ENCODE data around the gene SPINK7. TPM values are rescaled to one million over a fixed set of nuclear protein-coding genes. Genes with fewer than 3 reads are reported as not detected.

The SPINK7 gene
- total and polyA plus RNA-seq, 2 donors (not counting 1 experiment from before 2014, with no cell fraction given), result not detected

DNA sequence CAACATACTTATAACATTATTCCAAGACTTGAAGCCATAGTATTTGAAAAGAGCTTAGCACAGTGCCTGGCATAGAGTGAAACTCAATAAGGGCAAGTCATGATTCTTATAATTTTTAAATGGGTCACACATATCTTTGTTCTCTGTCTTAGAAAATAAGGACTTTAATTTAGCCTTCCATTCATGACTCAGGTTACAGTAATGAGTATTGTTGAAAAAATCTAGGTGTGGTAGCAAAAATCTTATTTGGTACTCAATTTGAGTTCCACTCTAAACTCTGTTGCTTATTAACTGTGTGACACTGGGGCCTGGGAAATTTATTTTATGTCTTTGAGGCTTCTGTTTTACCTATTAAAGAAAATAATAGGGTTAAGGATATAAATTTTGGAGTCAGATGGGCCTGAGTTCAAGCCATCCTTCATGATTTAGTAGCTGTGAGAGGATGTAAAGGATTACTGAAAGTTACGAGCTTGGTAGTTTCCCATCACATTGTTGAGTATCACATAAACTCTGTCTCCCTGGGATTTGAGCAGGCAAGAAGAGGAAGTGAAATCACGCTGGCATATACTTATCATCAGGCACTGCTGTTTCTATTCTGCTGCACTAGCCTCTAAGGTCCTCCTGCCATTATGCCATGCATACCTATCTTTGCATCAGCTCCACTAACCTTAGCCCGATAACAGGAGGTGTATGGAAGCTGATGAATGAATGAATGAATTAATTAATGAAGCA lies 24.6 kb downstream of the SPINK7 start:
- Histone ChIP-seq H4K20me1 (ENCODE audit: control insufficient read depth, insufficient read depth, low read length, poor library complexity, severe bottlenecking) (no peaks in the 10 kb centered on the region), H3K79me2 (ENCODE audit: control insufficient read depth, insufficient read depth, low read length) (no peaks in the 10 kb centered on the region), H3K27ac (ENCODE audit: low read length in 2 of 2) (no peak overlapping the region), H3K27me3 (replicated peaks in 1 of 4; ENCODE audit: control extremely low read depth in 1 of 4, control insufficient read depth in 3 of 4, insufficient read depth in 4 of 4, low read length in 3 of 4) (no peaks in the 10 kb centered on the region), H3K4me1 (ENCODE audit: control insufficient read depth in 2 of 2, insufficient read depth in 2 of 2, low read length in 2 of 2) (no peaks in the 10 kb centered on the region), H3K9me3 (ENCODE audit: control extremely low read depth in 1 of 3, control insufficient read depth in 2 of 3, insufficient read depth in 1 of 3, low read length in 2 of 3) (no peaks in the 10 kb centered on the region), H3K4me3 (ENCODE audit: control extremely low read depth in 1 of 5, extremely low read depth in 1 of 5, insufficient read depth in 1 of 5, low read depth in 2 of 5, low read length in 4 of 5) (no peak overlapping the region), H3K36me3 (replicated peaks in 1 of 2; ENCODE audit: control extremely low read depth in 1 of 2, control insufficient read depth in 1 of 2, extremely low read depth in 1 of 2, insufficient read depth in 2 of 2, low read length in 1 of 2) (no peaks in the 10 kb centered on the region), H3K4me2 (replicated peaks; ENCODE audit: low read depth, low read length, poor library complexity, severe bottlenecking) (no peak overlapping the region), H2AFZ (ENCODE audit: insufficient read depth, low read depth, low read length, poor library complexity, severe bottlenecking) (no peak overlapping the region), H3K9ac (ENCODE audit: low read length) (no peak overlapping the region)
- H3K27me3 Mint-ChIP-seq, result peaks cover 4% of the 10 kb centered on the region
- intact Hi-C loops (cut with micrococcal nuclease), result no loop called here
- DNase-seq, result peak; percentile 7
- H3K4me1 Mint-ChIP-seq, result no peaks in the 10 kb centered on the region
- WGBS (ENCODE audit: insufficient coverage), result 60% methylated on average over 1 of the region's 3 CpGs
- ChIA-PET CTCF (no interaction called here), POLR2A (no interaction called here)
- peak; percentile 14 for ATAC-seq (ENCODE audit: low read depth)
- TF ChIP-seq EZH2 (IDR thresholded peaks at IDR 0.05; ENCODE audit: borderline replicate concordance, insufficient read depth, low read depth, low read length, poor library complexity, severe bottlenecking), result no peak
- TF ChIP-seq, protein P1, sequence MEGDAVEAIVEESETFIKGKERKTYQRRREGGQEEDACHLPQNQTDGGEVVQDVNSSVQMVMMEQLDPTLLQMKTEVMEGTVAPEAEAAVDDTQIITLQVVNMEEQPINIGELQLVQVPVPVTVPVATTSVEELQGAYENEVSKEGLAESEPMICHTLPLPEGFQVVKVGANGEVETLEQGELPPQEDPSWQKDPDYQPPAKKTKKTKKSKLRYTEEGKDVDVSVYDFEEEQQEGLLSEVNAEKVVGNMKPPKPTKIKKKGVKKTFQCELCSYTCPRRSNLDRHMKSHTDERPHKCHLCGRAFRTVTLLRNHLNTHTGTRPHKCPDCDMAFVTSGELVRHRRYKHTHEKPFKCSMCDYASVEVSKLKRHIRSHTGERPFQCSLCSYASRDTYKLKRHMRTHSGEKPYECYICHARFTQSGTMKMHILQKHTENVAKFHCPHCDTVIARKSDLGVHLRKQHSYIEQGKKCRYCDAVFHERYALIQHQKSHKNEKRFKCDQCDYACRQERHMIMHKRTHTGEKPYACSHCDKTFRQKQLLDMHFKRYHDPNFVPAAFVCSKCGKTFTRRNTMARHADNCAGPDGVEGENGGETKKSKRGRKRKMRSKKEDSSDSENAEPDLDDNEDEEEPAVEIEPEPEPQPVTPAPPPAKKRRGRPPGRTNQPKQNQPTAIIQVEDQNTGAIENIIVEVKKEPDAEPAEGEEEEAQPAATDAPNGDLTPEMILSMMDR (IDR thresholded peaks at IDR 0.05), result no peak
- H3K4me3 Mint-ChIP-seq, result no peak overlapping the region
- H3K27ac Mint-ChIP-seq, result no peak overlapping the region
- H3K9me3 Mint-ChIP-seq (ENCODE audit: insufficient read depth), result no peaks in the 10 kb centered on the region

DNA sequence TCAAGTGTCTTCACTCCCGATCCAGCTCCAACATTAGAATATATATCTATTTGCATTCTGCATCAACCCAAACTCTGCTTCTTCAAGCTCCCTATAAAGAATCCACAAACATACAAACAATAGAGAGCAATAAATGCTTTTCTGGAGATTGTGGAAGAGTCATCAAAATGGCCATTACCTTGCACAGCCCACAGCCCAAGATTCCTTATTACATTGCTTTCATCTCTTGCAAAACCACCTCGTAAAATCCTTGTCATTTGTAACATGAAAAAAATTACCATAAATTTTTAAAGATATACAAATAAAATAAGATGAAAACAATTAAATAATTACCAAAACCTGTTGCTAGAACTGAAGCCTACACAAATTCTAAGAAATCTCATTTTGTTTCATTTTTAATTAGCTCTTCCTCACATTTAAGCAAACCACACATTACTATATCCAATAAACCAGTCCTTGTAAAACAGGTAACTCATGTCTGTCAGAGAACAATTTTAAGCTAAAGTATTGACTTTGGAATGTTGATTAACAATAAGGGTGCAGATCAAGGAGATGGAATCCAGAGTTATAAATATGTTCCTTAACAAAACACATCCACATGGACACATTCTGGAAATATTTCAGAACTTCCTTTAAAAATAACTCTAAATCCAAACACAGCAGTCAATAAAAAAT lies 30.3 kb downstream of the SPINK7 start:
- Histone ChIP-seq H3K79me2 (ENCODE audit: control insufficient read depth, insufficient read depth, low read length) (no peaks in the 10 kb centered on the region), H3K9me3 (ENCODE audit: control extremely low read depth in 1 of 3, control insufficient read depth in 2 of 3, insufficient read depth in 1 of 3, low read length in 2 of 3) (no peaks in the 10 kb centered on the region), H3K27ac (ENCODE audit: low read length in 2 of 2) (no peak overlapping the region), H3K4me1 (ENCODE audit: control insufficient read depth in 2 of 2, insufficient read depth in 2 of 2, low read length in 2 of 2) (no peaks in the 10 kb centered on the region), H4K20me1 (ENCODE audit: control insufficient read depth, insufficient read depth, low read length, poor library complexity, severe bottlenecking) (no peaks in the 10 kb centered on the region), H2AFZ (ENCODE audit: insufficient read depth, low read depth, low read length, poor library complexity, severe bottlenecking) (no peak overlapping the region), H3K4me3 (ENCODE audit: control extremely low read depth in 1 of 5, extremely low read depth in 1 of 5, insufficient read depth in 1 of 5, low read depth in 2 of 5, low read length in 4 of 5) (no peak overlapping the region), H3K36me3 (replicated peaks in 1 of 2; ENCODE audit: control extremely low read depth in 1 of 2, control insufficient read depth in 1 of 2, extremely low read depth in 1 of 2, insufficient read depth in 2 of 2, low read length in 1 of 2) (no peaks in the 10 kb centered on the region), H3K9ac (ENCODE audit: low read length) (no peak overlapping the region), H3K4me2 (replicated peaks; ENCODE audit: low read depth, low read length, poor library complexity, severe bottlenecking) (no peak overlapping the region), H3K27me3 (replicated peaks in 1 of 4; ENCODE audit: control extremely low read depth in 1 of 4, control insufficient read depth in 3 of 4, insufficient read depth in 4 of 4, low read length in 3 of 4) (no peaks in the 10 kb centered on the region)
- no peak overlapping the region for H3K27ac Mint-ChIP-seq
- no peaks in the 10 kb centered on the region for H3K27me3 Mint-ChIP-seq
- no CpG with 5 or more reads among the region's 2 CpGs for WGBS (ENCODE audit: insufficient coverage)
- ChIA-PET CTCF (no interaction called here), POLR2A (no interaction called here)
- intact Hi-C loops (cut with micrococcal nuclease), result no loop called here
- ATAC-seq (ENCODE audit: low read depth) (no peak), DNase-seq (no peak)
- H3K4me1 Mint-ChIP-seq, result no peaks in the 10 kb centered on the region
- no peaks in the 10 kb centered on the region for H3K9me3 Mint-ChIP-seq (ENCODE audit: insufficient read depth)
- TF ChIP-seq EZH2 (IDR thresholded peaks at IDR 0.05; ENCODE audit: borderline replicate concordance, insufficient read depth, low read depth, low read length, poor library complexity, severe bottlenecking), result no peak
- TF ChIP-seq, protein P1 (IDR thresholded peaks at IDR 0.05), result no peak
- H3K4me3 Mint-ChIP-seq, result no peak overlapping the region
